Measurements from ENCODE around the gene SEPTIN10.
"Not testable (repeated sequence)": the region's sequence is repeated elsewhere in the genome, so short reads cannot be mapped to it uniquely, and the experiment has no call there.

Gene SEPTIN10

GRCh38 chr2:109613922-109614714 is at the start of gene SEPTIN10, which contains the start of gene SOWAHC:
TSS of gene SEPTIN10 (minus strand) at chr2:109613966. CDS start at chr2:109613827, 139 bp downstream.
TSS of gene SOWAHC (plus strand) at chr2:109614364. CDS start at chr2:109614490, 126 bp downstream.
- DNase-seq, result no peak

DNA sequence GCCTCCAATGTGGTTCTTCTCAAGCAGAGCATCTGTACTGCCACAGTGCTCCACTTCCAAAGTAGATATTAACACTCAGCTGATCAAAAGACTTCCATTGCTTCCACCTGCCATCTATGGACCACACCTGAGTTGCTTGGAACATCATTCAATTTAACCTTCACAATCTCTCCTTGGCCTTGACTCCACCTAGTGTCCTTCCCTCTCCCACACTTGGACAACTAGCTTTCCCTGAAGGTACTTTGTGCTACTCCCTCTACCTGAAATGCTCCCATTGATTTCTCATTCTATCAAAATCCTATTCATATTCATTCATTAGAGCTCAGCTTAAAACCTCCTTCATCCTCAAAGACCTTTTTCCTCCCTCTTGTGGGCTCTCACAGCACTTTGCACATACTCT is 49.1 kb upstream of the SEPTIN10 start:
- no peak for DNase-seq

DNA sequence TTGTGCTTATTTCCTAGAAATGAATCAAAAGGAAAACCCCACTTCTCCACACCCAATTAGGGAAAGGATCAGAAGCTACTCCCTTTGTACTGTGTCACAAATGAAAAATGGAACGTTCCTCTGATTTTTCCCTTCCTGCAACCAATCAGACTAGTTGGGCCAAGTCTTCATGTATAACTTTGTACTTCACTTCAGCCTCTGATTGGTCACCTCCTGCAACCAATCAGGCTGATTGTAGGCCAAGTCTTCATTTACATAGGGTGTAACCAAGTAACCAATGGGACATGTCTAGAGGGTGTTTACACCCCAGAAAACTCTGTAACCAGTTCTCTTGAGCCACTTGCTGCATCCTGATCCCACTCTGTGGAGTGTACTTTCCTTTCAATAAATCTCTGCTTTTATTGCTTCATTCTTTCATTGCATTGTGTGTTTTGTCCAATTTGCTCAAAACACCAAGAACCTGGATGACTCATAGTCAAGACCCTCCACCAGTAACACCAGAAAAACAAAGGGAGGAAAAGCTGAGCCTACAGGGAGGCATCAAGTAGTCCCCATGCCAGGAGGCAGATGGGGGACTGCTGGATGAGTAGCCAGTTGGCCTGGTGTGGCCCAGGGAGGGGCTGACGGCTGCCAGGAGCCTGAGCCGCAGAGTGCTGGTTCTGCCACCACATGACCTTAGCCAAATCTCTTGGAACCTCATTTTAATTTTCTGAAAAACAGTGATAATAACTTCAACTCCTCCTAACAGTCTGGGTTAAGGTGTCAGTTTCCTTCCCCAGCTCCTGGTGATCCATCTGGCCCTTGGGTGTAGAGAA is 46.5 kb upstream of the SEPTIN10 start:
- DNase-seq, result no peak

DNA sequence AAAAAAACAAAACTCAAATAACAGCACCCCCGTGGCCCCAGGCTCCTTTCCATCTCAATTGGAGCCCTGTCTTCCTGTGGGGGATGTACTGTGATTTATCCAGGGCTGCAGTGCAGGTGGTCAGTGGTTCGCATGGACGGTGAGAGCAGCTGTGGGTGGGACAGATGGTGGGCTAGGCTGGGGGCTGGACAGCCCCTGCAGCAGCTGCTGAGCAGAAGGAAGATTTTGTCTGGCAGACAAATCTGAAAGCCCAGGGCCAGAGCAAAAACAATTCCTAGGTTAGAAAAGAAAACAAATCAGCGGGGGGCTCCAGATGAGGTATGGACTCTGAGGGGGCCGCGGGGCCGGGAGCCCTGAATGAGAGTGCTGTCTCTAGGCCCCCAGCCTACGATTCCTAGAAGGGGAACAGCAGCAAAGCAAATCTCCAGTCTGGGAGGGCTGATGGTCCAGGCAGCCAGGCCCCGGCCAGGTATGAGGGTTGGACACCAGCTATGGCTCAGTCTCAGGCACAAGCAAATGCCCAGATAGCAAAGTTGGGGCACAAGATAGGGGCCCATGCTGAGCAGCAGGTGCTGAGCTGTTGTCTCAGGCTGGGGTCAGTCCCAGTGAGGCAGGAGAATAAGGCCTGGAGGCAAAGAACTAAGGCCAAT is 45.8 kb upstream of the SEPTIN10 start:
- no peak for DNase-seq

DNA sequence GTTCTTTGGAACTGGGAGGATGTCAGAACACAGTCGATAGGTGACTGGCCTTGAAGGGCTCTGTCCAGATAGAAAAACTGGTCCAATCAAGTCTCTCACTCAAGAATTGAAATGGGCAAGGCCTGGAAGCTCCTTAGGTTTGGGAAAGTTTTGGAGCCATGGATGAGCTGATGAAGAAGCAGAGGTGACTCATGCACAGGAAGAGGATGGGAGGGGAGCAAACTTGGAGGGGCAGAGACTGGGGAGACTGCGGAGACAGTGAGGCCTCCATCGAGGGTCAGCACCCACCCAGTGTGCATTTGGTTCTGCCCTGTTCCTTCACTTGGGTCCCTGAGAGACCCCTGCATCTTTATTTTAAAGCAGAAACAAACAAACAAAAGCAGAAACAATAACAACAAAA is 41.5 kb upstream of the SEPTIN10 start:
- DNase-seq, result no peak

- DNase-seq, result no peak
Measured at GRCh38 chr2:109654326-109655050, 40.7 kb upstream of the SEPTIN10 start.

- DNase-seq, result no peak
Measured at GRCh38 chr2:109649736-109650695, 36.2 kb upstream of the SEPTIN10 start.

GRCh38 chr2:109648041-109648527 is 34.3 kb upstream of the SEPTIN10 start:
- no peak for DNase-seq

DNA sequence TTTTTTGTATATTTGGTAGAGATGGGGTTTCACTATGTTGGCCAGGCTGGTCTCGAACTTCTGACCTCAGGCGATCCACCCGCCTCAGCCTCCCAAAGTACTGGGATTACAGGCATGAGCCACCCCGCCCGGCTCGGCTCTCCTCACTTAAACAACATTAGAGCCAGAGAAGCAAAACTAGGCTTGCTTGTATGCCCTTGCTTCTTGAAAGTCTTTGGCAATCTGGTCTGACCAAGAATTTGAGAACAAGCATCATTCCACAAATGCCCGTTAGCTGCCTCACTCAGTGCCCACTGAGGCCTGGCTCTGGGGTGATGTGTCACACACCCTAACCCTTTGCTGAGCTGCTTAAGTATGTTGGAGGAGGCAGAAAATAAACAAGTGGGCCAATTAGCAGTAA is 33.9 kb upstream of the SEPTIN10 start:
- DNase-seq, result no peak

DNA sequence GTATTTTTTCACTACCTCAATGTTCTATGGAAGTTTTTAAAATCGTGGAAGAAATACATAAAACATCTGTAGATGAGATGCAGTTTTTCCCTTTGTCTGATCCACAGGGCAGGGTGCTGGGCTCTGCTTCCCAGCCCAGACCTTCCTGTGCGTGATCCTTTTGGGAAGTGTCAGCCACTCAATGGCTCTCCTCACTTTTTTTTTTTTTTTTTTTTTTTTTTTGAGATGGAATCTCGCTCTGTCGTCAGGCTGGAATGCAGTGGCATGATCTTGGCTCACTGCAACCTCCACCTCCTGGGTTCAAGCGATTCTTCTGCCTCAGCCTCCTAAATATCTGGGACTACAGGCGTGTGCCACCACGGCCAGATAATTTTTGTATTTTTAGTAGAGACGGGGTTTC is 33.2 kb upstream of the SEPTIN10 start:
- DNase-seq, result no peak

- DNase-seq, result no peak
Measured at GRCh38 chr2:109645412-109646184, 31.8 kb upstream of the SEPTIN10 start.

DNA sequence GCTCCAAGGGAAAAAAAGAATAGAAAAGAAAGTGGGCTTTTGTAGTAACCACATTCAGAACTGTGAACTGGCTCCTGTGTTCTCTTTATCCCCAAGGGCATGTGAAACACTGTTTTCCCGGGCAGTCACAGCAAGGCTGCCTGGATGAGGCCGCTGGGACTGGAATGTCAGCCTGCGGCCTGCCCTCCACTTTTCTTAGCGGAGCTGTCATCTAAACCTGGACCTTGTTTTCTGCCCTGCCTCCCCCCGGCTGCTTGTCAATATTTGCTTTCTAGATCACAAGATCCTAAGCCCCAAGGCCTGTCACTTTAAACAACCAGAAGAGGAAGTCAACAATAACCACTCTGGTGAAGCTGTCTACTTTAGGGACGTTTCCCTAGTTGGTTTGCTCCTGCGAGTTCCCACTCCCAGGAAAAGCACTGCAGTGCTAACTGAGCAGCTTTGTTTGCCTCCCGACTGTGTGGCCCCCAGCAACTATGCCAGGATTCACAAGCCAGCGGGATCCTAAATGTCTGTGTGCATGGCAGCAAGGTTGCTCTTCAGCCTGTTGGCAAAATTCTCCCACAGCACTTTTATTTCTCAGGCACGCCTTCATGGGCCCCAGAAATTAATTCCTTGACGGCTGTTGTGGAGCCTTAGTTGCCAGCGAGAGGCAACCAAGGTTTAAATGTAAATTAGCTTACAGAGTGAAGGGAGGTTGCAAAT is 31.0 kb upstream of the SEPTIN10 start:
- DNase-seq, result no peak

GRCh38 chr2:109640000-109640399 is 26.2 kb upstream of the SEPTIN10 start:
- DNase-seq, result not testable (repeated sequence)

- DNase-seq, result no peak
Measured at GRCh38 chr2:109638795-109639194, 25.0 kb upstream of the SEPTIN10 start.

DNA sequence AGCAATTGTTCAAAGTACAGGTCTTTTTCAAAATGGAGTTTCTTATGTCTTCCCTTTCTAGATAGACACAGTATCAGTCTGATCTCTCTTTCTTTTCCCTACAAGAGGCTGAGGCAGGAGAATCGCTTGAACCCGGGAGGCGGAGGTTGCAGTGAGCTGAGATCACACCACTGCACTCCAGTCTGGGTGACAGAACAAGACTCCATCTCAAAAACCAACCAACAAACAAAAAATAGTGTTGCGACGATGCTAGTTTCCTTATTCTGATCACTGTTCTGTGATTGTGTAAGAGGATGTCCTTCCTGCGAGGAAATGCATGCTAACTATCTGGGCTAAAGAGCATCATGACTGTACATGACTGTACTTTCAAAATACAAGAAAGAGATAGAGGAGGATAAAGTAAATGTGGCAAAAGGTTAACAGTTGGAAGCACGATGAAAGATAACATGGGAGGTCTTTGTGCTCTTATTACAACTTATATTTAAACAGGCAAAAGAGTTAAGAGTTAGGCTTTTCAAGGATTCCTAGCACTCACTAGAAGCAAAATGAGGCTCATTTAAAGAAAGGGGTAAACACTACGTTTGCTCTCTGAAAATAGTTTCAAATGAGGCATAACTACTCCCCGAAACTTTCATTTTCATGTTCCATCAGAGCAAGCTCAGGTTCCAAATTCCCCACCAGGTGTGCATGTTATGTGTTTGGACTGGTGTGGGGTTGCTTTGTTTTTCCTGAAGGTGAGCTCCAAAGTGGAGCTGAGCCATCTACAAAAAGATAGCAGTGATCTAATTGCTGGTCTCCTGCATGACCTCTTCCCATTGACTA is 24.2 kb upstream of the SEPTIN10 start:
- DNase-seq, result no peak

- no peak for DNase-seq
Measured at GRCh38 chr2:109636317-109636716, 22.6 kb upstream of the SEPTIN10 start.

GRCh38 chr2:109635426-109636304 is 21.9 kb upstream of the SEPTIN10 start:
- DNase-seq, result no peak

Data from cerebellar nuclear complex (tissue), 1 donor.